ENCODE results near the gene CERS5.
A peak's percentile ranks its signal among the peaks of the same experiment; 100 is the strongest.

The CERS5 gene

DNA sequence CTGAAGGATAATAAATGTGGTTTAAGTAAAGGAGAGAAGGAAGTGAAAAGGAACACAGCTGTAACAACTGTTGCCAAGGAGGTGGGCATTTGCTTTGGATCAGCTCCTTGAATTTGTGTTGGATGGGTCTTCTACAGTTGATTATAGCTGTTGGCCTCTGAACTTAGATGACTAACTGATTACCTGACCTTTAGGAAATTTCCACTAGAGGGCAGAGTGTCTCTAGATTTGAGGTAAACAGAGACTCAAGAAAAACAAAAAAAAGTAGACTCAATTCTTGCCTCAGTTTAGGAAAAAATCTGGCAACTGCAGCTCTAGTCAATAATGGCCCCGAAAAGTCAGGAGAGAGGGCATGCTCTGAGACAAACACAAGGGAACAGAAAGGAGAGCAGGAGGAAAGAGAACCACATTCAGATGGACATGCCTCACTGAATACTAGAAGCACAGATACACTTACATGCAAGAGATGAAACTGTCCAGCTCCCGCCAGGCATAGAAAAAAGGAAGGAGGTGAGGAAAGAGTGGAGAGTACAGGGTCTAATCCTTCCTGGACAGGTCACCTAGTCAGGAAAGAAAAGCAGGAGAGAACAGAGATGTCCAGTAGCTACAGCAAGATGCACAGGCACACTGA lies 34.5 kb downstream of the CERS5 start:
- no peak for DNase-seq (ENCODE audit: low read depth in 2 of 3, low spot score in 1 of 3)

DNA sequence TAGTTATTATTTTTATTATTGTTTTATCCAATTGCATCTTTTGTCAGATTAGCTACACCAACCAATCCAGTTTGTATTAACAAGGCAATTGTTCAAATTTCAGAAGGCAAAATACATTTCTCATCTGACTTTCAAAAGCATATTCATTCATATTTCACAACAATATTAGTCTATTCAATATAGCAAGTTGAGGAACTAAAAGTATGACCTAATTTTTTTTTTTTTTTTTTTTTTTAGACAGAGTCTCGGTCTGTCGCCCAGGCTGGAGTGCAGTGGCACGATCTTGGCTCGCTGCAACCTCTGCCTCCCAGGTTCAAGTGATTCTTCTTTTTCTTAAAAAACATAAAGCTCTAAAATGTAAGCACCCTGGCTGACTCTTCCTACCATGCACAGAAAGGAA lies 37.9 kb downstream of the CERS5 start:
- no peak for DNase-seq (ENCODE audit: low read depth in 2 of 3, low spot score in 1 of 3)

DNA sequence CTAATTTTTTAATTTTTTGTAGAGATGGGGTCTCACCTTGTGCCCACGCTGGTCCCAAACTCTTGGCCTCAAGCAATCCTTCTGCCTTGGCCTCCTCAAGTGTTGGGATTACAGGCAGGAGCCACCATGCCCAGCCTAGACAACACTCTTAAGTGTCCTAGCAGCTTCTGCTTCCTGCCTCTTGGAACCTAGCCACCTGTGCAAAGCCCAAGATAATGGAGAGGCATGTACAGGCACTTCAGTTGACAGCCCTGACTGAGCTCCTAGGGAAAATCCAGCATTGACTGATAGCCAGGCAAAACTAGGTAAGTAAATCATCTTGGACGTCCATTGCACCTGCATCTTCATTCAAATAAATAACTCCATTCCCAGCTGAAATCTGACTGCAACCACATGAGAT lies 39.6 kb downstream of the CERS5 start:
- DNase-seq (ENCODE audit: low read depth in 2 of 3, low spot score in 1 of 3) = no peak

DNA sequence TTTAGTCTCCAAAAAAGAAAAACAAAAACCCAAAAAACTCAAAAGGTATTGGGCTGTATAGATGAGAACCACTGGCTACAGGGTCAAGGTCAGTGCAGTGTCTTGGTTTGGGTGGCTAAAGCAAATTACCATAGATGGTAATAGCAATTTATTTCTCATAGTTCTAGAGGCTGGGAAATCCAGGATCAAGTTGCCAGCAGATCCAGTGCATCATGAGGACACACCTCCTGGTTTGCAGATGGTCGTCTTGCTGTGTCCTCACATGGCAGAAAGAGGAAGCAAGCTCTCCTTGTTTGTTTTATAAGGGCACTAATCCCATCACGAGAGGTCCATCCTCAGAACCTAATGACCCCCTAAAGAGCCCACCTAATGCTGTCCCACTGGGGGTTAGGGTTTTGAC lies 44.0 kb downstream of the CERS5 start:
- DNase-seq (ENCODE audit: low read depth in 2 of 3, low spot score in 1 of 3) = no peak

DNA sequence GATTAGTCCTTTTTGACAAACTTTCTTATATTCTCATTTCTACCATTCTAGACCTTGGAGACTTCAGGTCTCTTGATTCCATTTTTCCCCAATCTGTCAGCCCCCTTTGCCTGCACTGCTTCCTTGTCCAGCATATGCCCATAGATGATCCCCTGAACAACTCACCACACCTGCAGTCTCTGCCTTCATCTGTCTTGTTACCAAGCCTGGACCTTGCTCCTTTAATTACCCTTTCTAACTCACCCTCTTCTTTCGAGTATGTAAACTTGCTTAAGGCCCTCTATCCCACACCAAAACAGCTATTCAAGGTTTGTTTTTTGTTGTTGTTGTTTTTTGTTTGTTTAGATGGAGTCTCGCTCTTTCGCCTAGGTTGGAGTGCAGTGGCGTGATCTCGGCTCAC lies 45.5 kb downstream of the CERS5 start:
- no peak for DNase-seq (ENCODE audit: low read depth in 2 of 3, low spot score in 1 of 3)

DNA sequence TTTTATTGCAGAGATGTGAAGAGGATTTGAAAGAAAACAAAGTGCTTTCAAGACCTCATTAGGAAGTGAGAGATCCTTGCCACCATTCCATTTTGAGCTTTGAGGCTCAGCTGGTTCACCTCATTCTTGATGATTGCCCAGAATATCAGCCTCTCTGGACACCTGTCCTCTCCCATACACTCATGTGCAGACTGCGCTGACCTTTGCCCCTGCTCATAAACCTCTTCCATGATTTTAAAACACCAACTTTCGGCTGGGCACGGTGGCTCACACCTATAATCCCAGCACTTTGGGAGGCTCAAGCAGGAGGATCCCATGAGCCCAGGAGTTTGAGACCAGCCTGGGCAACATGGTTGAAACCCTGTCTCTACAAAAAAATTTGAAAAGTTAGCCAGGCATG lies 46.2 kb downstream of the CERS5 start:
- no peak for DNase-seq (ENCODE audit: low read depth in 2 of 3, low spot score in 1 of 3)

DNA sequence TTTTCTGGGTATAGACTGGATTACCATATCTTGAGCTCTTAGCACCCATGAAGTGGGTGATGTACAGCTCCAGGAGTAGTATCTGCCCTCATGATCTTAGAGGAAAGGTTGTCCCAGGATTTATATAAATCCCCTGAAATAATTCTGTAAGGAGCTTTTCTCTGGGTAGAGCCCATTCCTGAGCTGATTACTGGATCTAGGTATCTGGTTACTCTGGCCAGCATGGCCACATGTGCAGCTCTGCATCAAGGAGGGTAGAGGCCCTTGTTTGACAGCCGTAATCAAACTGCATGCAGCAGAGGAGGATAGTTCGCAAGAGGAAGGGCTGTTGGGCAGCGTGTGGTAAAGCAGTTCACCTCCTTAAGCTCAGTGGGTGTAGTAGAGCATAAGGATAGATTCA lies 46.6 kb downstream of the CERS5 start:
- no peak for DNase-seq (ENCODE audit: low read depth in 2 of 3, low spot score in 1 of 3)

DNA sequence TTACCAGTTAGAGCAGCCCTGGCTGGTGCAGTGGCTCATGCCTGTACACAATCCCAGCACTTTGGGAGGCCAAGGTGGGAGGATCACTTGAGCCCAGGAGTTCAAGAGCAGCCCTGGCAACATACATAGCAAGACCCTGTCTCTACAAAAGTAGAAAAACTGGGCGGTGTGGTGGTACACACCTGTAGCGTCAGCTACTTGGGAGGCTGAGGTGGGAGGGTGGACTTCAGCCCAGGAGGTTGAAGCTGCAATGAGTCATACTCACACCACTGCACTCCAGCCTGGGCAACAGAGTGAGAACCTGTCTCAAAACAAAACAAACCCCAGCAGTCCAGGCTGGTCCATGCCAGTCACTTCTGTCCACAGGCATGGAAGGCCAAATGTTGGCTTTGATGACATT lies 47.8 kb downstream of the CERS5 start:
- no peak for DNase-seq (ENCODE audit: low read depth in 2 of 3, low spot score in 1 of 3)

DNA sequence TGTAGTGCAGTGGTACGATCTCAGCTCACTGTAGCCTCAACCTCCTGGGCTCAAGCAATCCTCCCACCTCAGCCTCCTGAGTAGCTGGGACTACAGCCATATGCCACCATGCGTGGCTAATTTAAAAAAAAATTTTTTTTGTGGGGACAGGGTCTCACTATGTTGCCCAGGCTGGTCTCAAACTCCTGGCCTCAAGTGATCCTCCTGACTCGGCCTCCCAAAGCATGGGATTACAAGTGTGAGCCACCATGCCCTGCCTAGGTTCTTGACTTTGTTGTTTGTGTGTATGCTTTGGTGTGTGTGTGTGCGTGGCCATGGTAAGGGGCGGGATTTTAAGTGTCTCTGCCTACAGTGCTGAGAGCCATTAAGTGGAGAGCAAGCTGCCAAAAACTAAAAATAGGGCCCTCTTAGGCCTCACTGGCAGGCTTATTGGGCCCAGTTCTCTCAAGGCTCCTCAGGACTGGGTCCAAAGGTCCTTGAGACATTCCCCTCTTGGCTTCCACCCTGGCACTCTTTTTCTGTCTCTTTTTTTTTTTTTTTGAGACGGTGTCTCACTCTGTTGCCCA lies 50.0 kb downstream of the CERS5 start:
- DNase-seq (ENCODE audit: low read depth in 2 of 3, low spot score in 1 of 3) = no peak

DNA sequence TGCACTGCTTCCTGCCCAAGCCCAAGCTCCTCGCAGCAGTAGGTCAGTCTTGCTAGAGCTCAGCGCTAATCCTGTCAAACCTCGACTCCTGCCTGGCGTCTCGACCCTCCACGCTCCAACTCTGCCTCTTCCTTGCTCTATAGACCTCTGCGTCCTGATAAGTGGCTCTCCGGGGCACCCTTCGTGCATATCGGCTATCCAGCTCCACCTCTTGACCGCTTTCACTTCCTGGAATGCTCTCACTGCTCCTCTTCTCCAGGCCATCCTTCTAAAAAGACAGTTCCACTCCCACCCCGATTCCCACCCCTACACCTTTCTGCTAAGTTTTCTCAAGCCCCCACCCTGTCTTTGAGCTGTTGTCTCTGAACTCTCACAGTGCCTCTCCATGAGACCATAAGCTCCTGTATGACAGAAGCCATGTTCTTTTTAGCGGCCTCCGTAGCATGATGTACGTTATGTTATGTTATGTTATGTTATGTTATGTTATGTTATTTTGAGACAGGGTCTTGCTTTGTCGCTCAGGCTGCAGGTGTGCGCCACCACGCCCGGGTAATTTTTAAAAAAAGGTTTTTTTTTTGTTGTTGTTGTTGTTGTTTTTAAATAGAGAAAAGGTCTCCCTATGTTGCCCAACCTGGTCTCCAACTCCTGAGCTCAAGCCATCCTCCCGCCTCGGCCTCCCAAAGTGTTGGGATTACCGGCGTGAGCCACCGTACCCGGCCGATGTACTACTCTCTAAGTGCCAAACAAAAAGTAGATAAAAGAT lies 54.5 kb downstream of the CERS5 start:
- no peak for DNase-seq (ENCODE audit: low read depth in 2 of 3, low spot score in 1 of 3)

DNA sequence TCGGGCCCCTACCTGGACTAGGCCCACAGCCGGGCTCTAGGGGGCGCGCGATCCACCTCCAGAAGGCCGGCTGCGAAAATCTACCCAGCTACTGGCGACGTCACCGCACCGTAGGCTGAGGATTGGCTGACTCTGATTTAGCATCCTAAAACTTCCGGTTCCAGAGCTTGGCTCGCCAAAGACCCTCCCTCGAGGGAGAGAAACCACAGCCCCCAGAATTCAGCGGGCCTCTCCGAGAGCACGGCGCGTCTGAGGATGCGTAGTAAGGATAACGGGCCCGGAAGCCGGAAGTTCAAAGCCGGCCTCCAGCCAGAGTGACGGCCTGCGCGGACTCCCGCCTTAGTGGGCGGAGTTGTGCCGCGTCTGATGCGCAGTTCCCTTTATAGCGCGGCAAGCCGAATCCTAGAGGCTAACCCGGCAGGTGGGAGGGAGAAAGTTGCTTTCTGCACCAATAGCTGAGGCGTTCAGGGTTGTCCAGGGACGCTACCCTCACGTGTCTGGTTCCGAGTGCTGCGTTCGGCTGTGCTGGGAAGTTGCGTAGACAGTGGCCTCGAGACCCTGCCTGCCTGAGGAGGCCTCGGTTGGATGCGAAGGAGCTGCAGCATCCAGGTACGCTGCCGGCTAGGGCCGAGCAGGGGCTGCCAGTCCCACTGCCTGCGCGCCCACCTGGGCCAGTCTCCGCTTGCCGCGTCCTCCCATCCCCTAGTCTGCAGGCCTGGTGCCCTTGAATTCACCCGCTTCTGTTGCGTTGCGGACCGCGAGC lies 55.3 kb downstream of the CERS5 start, which contains the start of gene COX14:
Gene COX14, plus strand, starts transcription at position 544 of the 763 bp plus-strand sequence. CDS start 7,808 bp downstream, outside the sequence.
- peak; percentile 97 to 99 (median 99) for DNase-seq (ENCODE audit: low read depth in 2 of 3, low spot score in 1 of 3)

DNA sequence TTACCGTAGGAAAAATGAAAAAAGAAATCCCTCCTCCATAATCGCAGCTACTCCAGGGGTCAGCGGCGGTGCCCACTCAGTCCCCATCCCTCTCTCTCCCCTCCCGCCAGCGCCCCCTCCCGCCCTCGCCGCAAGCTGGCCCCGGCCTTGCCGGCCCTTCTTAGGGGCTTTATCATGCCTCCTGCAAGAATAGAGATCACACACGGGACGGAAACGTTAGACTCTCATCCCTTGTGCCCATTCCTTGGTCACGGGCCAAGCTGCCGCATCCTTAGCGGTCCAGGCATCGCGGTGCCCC lies 55.8 kb downstream of the CERS5 start:
- DNase-seq (ENCODE audit: low read depth in 2 of 3, low spot score in 1 of 3) = no peak

DNA sequence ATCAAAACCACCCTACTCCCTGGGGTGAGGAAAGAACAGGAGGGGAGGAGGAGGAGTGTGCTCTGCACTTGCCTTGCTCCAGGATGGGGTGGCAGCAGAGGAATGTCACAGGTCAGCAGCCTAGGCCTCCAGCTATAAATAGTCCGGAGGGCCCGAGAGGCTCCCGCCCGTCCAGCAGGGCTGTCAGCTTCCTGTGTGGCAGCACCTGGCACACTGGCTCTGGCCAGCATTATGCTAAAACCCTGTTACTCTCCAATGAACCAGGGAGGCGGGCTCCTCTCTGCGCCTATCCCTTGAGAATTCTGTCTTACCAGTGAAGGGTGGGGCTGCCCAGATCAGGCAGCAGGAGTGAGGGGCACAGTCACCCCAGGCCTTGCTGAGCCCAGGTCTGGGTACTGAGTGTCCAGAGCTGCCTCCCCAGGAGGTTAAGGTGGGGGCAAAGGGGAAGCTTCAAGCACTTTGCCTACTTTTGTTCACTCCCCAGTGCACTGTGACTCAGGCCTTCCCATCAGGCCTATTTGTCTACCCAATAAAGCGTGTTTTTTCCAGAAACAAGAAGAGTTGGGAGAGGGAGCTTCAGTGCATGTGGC lies 56.3 kb downstream of the CERS5 start:
- DNase-seq (ENCODE audit: low read depth in 2 of 3, low spot score in 1 of 3) = no peak

DNA sequence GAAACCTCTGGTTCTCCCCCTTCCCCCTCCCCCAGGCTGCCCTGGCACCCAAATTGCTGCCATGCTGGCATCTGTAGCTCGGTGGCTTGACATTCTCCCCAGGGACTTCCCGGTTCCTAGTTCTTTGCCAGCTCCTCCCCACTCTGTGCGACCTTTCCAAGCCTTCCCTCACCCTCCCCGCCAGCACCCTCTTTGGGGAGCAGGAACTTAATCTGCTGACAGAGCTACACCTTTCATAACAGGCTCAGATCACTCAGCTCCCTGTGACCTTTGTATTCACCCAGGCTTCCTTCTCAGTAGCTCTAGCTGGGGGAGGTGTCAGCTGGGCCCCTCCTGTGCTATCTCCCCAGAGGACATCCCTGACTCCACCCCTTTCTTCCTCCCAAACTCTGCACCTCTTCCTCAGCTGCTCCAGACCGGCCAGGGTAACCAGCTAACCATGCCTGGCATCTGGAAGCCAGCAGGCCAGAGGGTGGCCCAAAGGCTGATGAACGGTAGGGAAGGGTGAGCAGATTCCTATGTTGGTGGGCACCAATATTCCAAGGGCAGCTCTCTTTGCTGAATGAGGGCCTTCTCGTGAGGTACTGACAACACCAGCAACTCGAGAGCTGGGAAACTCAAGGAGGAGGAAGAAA lies 56.9 kb downstream of the CERS5 start:
- DNase-seq (ENCODE audit: low read depth in 2 of 3, low spot score in 1 of 3) = no peak

DNA sequence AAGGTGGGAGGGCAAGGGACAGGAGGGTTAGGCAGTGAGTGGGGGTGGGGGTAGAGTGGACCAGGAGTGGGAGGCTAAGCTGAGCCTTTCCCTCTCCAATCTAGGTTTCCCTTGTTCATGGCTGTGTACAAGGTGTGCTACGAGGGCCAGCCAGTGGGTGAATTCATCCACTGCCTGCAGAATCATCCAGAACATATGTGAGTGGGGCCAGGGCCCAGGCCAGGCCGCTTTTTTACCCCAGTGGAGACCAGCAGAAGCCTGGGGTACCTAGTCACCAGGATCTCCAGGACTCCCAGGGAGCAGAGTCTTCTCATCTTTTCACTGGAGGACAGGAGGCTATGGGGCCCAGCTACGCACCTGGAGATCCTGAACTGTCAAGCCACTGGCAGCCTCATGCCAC lies 57.9 kb downstream of the CERS5 start:
- no peak for DNase-seq (ENCODE audit: low read depth in 2 of 3, low spot score in 1 of 3)

DNA sequence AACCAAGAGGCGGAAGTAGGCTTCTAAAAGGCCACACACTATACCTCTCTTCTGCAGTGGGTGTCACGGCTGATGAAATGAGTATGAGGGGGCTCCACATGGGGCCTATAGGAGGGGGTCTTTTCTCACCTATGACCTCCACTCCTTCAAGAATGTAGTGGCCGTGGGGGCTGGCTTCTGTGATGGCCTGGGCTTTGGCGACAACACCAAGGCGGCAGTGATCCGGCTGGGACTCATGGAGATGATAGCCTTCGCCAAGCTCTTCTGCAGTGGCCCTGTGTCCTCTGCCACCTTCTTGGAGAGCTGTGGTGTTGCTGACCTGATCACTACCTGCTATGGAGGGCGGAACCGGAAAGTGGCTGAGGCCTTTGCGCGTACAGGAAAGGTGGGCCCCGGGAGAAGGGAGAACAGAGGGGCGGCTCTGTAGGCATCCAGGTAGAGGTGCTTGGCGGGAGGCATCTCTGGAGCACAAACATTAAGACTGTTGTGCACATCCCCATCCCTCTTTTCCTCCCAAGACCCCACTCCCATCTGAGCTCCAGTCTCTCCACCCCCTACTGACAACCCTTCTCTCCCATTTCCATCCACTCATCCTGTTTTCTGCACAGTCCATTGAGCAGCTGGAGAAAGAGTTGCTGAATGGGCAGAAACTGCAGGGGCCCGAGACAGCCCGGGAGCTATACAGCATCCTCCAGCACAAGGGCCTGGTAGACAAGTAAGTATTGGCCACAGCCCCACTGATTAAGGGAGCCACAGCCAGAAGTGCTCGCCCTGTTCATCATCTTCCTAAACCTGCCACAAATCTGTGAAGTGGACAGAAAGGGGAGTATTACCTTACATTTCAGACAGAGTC lies 59.5 kb downstream of the CERS5 start:
- no peak for DNase-seq (ENCODE audit: low read depth in 2 of 3, low spot score in 1 of 3)

DNA sequence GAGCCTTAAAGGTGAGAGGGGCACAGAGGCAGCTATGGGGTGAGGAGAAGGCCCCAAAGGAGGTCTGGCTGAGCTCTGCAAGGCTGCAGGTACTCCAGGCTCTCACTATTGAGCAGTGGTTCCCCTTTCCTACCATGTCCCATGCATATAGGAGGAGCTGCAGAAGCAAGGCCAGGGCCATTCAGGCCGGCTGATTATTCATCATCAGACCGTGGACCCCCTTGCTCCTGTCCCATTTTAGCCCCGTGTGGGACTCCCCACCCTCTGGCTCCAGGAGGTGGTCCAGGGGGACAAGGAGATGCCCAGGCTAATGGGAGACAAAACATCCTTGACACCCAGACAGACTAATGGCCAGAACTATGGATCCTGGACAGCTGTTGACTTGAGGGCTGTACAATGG lies 60.3 kb downstream of the CERS5 start:
- DNase-seq (ENCODE audit: low read depth in 2 of 3, low spot score in 1 of 3) = no peak

DNA sequence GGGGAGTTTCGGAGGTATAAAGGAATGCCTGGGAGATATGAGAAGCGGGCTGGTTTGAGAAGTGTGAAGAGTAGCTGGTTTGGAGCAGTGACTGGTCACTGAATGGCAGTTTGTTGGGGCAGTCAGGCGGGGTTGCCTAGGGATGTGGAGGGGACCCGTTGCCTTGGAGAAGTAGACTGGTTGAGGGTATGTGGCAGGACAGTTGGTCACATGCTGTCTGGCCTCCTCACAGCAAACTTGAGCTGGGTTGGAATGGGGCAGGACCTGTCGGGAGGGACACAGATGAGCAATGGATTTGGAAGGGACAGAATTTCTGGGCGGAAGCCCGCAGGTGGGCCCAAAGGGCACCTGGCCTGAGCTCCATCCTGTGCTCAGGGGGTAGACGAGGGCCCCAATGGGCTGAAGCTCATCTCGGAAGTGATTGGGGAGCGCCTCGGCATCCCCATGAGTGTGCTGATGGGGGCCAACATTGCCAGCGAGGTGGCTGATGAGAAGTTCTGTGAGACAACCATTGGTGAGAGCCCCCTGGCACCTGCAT lies 61.2 kb downstream of the CERS5 start:
- DNase-seq (ENCODE audit: low read depth in 2 of 3, low spot score in 1 of 3) = no peak

DNA sequence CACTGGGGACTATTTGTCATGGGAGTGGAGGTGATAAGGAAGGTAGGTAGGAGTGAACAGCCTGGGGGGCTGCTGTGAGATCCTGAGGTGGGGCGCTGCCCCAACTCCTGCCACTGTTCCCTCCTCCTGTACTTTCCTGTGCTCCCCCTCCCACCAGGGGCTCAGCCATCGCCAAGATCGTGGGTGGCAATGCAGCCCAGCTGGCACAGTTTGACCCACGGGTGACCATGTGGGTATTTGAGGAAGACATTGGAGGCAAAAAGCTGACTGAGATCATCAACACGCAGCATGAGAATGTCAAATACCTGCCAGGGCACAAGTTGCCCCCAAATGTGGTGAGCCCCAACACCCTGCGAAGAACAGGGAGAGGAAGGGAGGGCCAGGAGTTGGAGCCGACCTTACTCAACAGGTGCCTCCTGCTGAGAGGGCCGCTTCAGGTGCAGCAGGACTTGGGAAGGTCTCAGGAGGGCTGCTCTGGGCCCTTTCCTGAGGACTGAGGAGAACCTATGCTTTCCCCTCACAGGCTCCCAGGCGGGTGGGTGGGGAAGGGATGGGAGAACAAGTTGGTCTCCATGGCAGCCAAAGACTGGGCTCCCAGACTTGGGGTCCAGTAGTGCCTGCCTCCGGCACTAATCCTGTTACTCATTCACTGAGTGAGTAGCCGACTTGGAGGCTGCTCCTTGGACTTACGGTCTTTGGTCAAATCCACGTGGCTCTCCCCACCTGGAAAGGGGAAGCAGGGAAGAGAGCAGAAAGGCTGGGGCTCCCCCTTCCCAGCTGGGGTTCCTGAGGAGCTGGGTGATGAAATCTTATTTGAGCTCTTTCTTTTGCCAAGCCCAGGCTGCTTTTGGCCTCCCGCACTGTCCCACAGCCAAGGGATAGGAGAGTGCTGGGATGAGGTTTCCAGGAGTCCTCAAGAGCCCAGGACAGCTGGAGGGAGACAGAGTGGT lies 62.5 kb downstream of the CERS5 start:
- no peak for DNase-seq (ENCODE audit: low read depth in 2 of 3, low spot score in 1 of 3)

Data from stimulated activated CD4-positive, alpha-beta T cell treated with anti-CD3 and anti-CD28 coated beads, Interleukin-12 subunit alpha, Interleukin-12 subunit beta, amount 100 ng/mL, for 48 hours (primary cell).